ENCODE results near the gene CYP4A22. TPM values are rescaled to one million over a fixed set of nuclear protein-coding genes. Genes with fewer than 3 reads are reported as not detected.
"Not testable (repeated sequence)": the region's sequence is repeated elsewhere in the genome, so short reads cannot be mapped to it uniquely, and the experiment has no call there.

Gene CYP4A22
- total and polyA plus RNA-seq, 2 donors (not counting 3 experiments of a cell fraction or from before 2014, with no cell fraction given), result not detected

- H3K27me3 ChIP-seq (ENCODE audit: control insufficient read depth in 2 of 2, insufficient read depth in 2 of 2, low read length in 2 of 2); H3K9ac ChIP-seq (replicated peaks; ENCODE audit: extremely low read depth, insufficient read depth, low read length); H3K4me2 ChIP-seq (ENCODE audit: insufficient read depth, low read length); H2AFZ ChIP-seq (ENCODE audit: low read depth, low read length); H3K27ac ChIP-seq (ENCODE audit: insufficient read depth, low read depth, low read length); CTCF ChIA-PET; dilution Hi-C loops (cut with MboI; ENCODE audit: extremely low pct_ligation_motif_present, low sequenced_read_pairs); H3K79me2 ChIP-seq (ENCODE audit: control insufficient read depth, insufficient read depth, low read length); H3K4me3 ChIP-seq (replicated peaks in 1 of 3; ENCODE audit: insufficient read depth in 1 of 3, low read depth in 1 of 3, low read length in 3 of 3); BruUV-seq (replicated peaks); intact Hi-C loops (cut with micrococcal nuclease); H3K9me3 ChIP-seq (replicated peaks; ENCODE audit: control insufficient read depth, insufficient read depth, low read length); H3K9me1 ChIP-seq (replicated peaks; ENCODE audit: control insufficient read depth, extremely low read depth, insufficient read depth, low read length); H4K20me1 ChIP-seq (replicated peaks; ENCODE audit: control insufficient read depth, extremely low read depth, insufficient read depth, low read length); POLR2A ChIA-PET; H3K4me1 ChIP-seq (ENCODE audit: control insufficient read depth, extremely low read depth, insufficient read depth, low read length); H3K36me3 ChIP-seq (ENCODE audit: control insufficient read depth in 2 of 2, extremely low read depth in 1 of 2, insufficient read depth in 2 of 2, low read length in 2 of 2): not testable (repeated sequence)
- FAIRE-seq (peak; percentile 15), DNase-seq (ENCODE audit: low read depth, low spot score) (peak; percentile 7)
- peak in 1 of 2 donors; percentile 52 for TF ChIP-seq CTCF (IDR thresholded peaks at IDR 0.05; ENCODE audit: extremely low read depth in 1 of 2, insufficient read depth in 1 of 2, low read depth in 1 of 2, low read length in 2 of 2)
Observed at GRCh38 chr1:47143654-47144053, 6.4 kb downstream of the CYP4A22 start.

GRCh38 chr1:47146495-47146894 lies 9.3 kb downstream of the CYP4A22 start:
- BruUV-seq (replicated peaks); H3K27ac ChIP-seq (ENCODE audit: insufficient read depth, low read depth, low read length); H4K20me1 ChIP-seq (replicated peaks; ENCODE audit: control insufficient read depth, extremely low read depth, insufficient read depth, low read length); DNase-seq (ENCODE audit: low read depth, low spot score); H2AFZ ChIP-seq (ENCODE audit: low read depth, low read length); FAIRE-seq; intact Hi-C loops (cut with micrococcal nuclease); H3K79me2 ChIP-seq (ENCODE audit: control insufficient read depth, insufficient read depth, low read length); H3K4me2 ChIP-seq (ENCODE audit: insufficient read depth, low read length); H3K9ac ChIP-seq (replicated peaks; ENCODE audit: extremely low read depth, insufficient read depth, low read length); H3K36me3 ChIP-seq (ENCODE audit: control insufficient read depth in 2 of 2, extremely low read depth in 1 of 2, insufficient read depth in 2 of 2, low read length in 2 of 2); H3K27me3 ChIP-seq (ENCODE audit: control insufficient read depth in 2 of 2, insufficient read depth in 2 of 2, low read length in 2 of 2); H3K4me1 ChIP-seq (ENCODE audit: control insufficient read depth, extremely low read depth, insufficient read depth, low read length); POLR2A ChIA-PET; H3K4me3 ChIP-seq (replicated peaks in 1 of 3; ENCODE audit: insufficient read depth in 1 of 3, low read depth in 1 of 3, low read length in 3 of 3); CTCF ChIA-PET; dilution Hi-C loops (cut with MboI; ENCODE audit: extremely low pct_ligation_motif_present, low sequenced_read_pairs); H3K9me1 ChIP-seq (replicated peaks; ENCODE audit: control insufficient read depth, extremely low read depth, insufficient read depth, low read length); H3K9me3 ChIP-seq (replicated peaks; ENCODE audit: control insufficient read depth, insufficient read depth, low read length): not testable (repeated sequence)
